ENCODE data around the gene RADIL. TPM values are rescaled to one million over a fixed set of nuclear protein-coding genes. Genes with fewer than 3 reads are reported as not detected.

RADIL gene
- total RNA-seq, 1 experiment from 2014 or later, result 5.6 TPM

- Histone ChIP-seq H3K4me3 (ENCODE audit: low read length) (no peak overlapping the region), H3F3A (ENCODE audit: low read length, unreplicated experiment) (no peaks in the 10 kb centered on the region), H3K36me3 (ENCODE audit: low read depth, low read length) (no peaks in the 10 kb centered on the region), H3K79me2 (ENCODE audit: low read length) (no peaks in the 10 kb centered on the region), H3K4me2 (ENCODE audit: low read length) (no peak overlapping the region), H3K27me3 (ENCODE audit: low read length) (no peaks in the 10 kb centered on the region), H2AFZ (ENCODE audit: low read length) (no peak overlapping the region), H3K9ac (ENCODE audit: low read length) (no peak overlapping the region), H3K27ac (ENCODE audit: low read length) (no peak overlapping the region), H3K9me3 (ENCODE audit: low read length) (no peaks in the 10 kb centered on the region), H3K4me1 (ENCODE audit: insufficient read depth, low read length) (no peaks in the 10 kb centered on the region), H3K9me2 (replicated peaks; ENCODE audit: low read length) (no peaks in the 10 kb centered on the region), H4K20me1 (ENCODE audit: low read length) (no peaks in the 10 kb centered on the region)
- intact Hi-C loops (cut with micrococcal nuclease), result loop anchor here (10.0 kb wide), 1 partner anchor 85 kb away; no protein-coding TSS in a partner anchor
- TF ChIP-seq, protein P1, sequence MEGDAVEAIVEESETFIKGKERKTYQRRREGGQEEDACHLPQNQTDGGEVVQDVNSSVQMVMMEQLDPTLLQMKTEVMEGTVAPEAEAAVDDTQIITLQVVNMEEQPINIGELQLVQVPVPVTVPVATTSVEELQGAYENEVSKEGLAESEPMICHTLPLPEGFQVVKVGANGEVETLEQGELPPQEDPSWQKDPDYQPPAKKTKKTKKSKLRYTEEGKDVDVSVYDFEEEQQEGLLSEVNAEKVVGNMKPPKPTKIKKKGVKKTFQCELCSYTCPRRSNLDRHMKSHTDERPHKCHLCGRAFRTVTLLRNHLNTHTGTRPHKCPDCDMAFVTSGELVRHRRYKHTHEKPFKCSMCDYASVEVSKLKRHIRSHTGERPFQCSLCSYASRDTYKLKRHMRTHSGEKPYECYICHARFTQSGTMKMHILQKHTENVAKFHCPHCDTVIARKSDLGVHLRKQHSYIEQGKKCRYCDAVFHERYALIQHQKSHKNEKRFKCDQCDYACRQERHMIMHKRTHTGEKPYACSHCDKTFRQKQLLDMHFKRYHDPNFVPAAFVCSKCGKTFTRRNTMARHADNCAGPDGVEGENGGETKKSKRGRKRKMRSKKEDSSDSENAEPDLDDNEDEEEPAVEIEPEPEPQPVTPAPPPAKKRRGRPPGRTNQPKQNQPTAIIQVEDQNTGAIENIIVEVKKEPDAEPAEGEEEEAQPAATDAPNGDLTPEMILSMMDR (conservative IDR thresholded peaks at IDR 0.05; ENCODE audit: low read depth, low read length), result no peak
- TF ChIP-seq EZH2 (IDR thresholded peaks at IDR 0.05; ENCODE audit: low read length, unreplicated experiment) (no peak), EZH2phosphoT487 (IDR thresholded peaks at IDR 0.05; ENCODE audit: borderline replicate concordance, low read length) (no peak)
- ChIA-PET CTCF (no interaction called here), POLR2A (ENCODE audit: unreplicated experiment) (no interaction called here)
- ATAC-seq, result no peak
- DNase-seq, result no peak
- BruUV-seq (replicated peaks), result no TSS peak
These were observed 6.2 kb upstream of the RADIL start for GRCh38 chr7:4889682-4890081.

- H3K9me2 ChIP-seq (replicated peaks; ENCODE audit: low read length), result no peaks in the 10 kb centered on the region
- intact Hi-C loops (cut with micrococcal nuclease), result loop anchor here (10.0 kb wide), 1 partner anchor 87 kb away; no protein-coding TSS in a partner anchor
- no TSS peak for BruUV-seq (replicated peaks)
- no peaks in the 10 kb centered on the region for H3K9me3 ChIP-seq (ENCODE audit: low read length)
- H3K36me3 ChIP-seq (ENCODE audit: low read depth, low read length), result no peaks in the 10 kb centered on the region
- peak; percentile 50 for DNase-seq
- H3K27ac ChIP-seq (ENCODE audit: low read length), result no peak overlapping the region
- H3K4me2 ChIP-seq (ENCODE audit: low read length), result no peak overlapping the region
- H3F3A ChIP-seq (ENCODE audit: low read length, unreplicated experiment), result no peaks in the 10 kb centered on the region
- H3K9ac ChIP-seq (ENCODE audit: low read length), result no peak overlapping the region
- ATAC-seq, result no peak; the same call in 1 of the 2 replicates
- no peaks in the 10 kb centered on the region for H4K20me1 ChIP-seq (ENCODE audit: low read length)
- ChIA-PET CTCF (no interaction called here), POLR2A (ENCODE audit: unreplicated experiment) (no interaction called here)
- no peaks in the 10 kb centered on the region for H3K27me3 ChIP-seq (ENCODE audit: low read length)
- no peak overlapping the region for H3K4me3 ChIP-seq (ENCODE audit: low read length)
- H2AFZ ChIP-seq (ENCODE audit: low read length), result no peak overlapping the region
- no peaks in the 10 kb centered on the region for H3K4me1 ChIP-seq (ENCODE audit: insufficient read depth, low read length)
- TF ChIP-seq EZH2 (IDR thresholded peaks at IDR 0.05; ENCODE audit: low read length, unreplicated experiment) (no peak), EZH2phosphoT487 (IDR thresholded peaks at IDR 0.05; ENCODE audit: borderline replicate concordance, low read length) (no peak)
- TF ChIP-seq, protein P1 (conservative IDR thresholded peaks at IDR 0.05; ENCODE audit: low read depth, low read length), result no peak
- H3K79me2 ChIP-seq (ENCODE audit: low read length), result no peaks in the 10 kb centered on the region
These were observed 4.6 kb upstream of the RADIL start for GRCh38 chr7:4888161-4888560.

DNA sequence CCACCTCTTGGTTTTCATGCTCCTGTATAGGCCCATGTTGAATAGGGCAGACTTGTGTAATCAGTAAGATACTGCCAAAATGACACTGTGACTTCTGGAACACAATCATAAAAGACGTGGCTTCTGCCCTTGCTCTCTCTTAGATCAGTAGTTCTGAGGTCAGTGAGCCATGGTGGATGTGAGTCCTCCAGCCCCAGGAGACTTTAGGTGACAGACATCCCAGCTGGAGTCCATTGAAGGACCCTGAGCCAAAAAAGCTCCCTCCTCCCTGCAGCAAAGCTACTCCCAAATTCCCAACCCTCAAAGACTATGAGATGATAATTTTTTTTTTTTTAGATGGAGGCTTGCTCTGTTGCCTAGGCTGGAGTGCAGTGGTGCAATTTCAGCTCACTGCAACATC lies 3.2 kb upstream of the RADIL start:
- no peaks in the 10 kb centered on the region for H3K27me3 ChIP-seq (ENCODE audit: low read length)
- H3K4me1 ChIP-seq (ENCODE audit: insufficient read depth, low read length), result 0 out of 2 replicates have a peak, but pooled peaks cover 10% of the 10 kb centered on the region
- POLR2A ChIA-PET (ENCODE audit: unreplicated experiment), result no interaction called here
- no peaks in the 10 kb centered on the region for H3K9me2 ChIP-seq (replicated peaks; ENCODE audit: low read length)
- H3K36me3 ChIP-seq (ENCODE audit: low read depth, low read length), result no peaks in the 10 kb centered on the region
- CTCF ChIA-PET, result no interaction called here
- H3K9me3 ChIP-seq (ENCODE audit: low read length), result no peaks in the 10 kb centered on the region
- no peak overlapping the region for H3K9ac ChIP-seq (ENCODE audit: low read length)
- intact Hi-C loops (cut with micrococcal nuclease), result loop anchor here (10.0 kb wide), 1 partner anchor 88 kb away; no protein-coding TSS in a partner anchor
- ATAC-seq (no peak), DNase-seq (no peak)
- no TSS peak for BruUV-seq (replicated peaks)
- H3K27ac ChIP-seq (ENCODE audit: low read length), result no peak overlapping the region
- no peak overlapping the region for H2AFZ ChIP-seq (ENCODE audit: low read length)
- TF ChIP-seq EZH2 (IDR thresholded peaks at IDR 0.05; ENCODE audit: low read length, unreplicated experiment) (no peak), EZH2phosphoT487 (IDR thresholded peaks at IDR 0.05; ENCODE audit: borderline replicate concordance, low read length) (no peak)
- TF ChIP-seq, protein P1 (conservative IDR thresholded peaks at IDR 0.05; ENCODE audit: low read depth, low read length), result no peak
- no peak overlapping the region for H3K4me3 ChIP-seq (ENCODE audit: low read length)
- H3K4me2 ChIP-seq (ENCODE audit: low read length), result no peak overlapping the region
- H4K20me1 ChIP-seq (ENCODE audit: low read length), result no peaks in the 10 kb centered on the region
- H3F3A ChIP-seq (ENCODE audit: low read length, unreplicated experiment), result no peaks in the 10 kb centered on the region
- H3K79me2 ChIP-seq (ENCODE audit: low read length), result no peaks in the 10 kb centered on the region

Data from PC-3 (cell line).